ENCODE results near the gene MAML1. TPM values are rescaled to one million over a fixed set of nuclear protein-coding genes. Genes with fewer than 3 reads are reported as not detected.

The MAML1 gene
- total RNA-seq, 1 experiment from 2014 or later, result 10.6 TPM

DNA sequence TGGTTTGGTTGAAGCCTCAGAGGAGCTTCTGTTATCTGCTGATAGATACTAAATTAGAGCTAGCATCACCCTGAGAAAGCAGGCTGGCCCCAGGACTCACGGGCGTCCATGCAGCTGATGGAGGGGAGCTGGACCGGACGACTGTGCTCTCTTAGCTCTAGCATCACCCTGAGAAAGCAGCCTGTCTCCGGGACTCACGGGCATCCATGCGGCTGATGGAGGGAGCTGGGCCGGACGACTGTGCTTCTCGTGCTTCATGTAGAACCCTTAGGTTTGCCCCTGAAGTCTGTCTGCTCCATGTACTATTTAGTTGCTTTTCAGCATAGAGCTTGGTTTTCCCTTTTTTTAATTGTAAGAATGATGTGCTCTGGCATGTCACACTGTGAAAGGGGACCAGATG, 44.8 kb downstream of the MAML1 start:
- Histone ChIP-seq H2AFZ (ENCODE audit: low read length) (no peak overlapping the region), H3K4me1 (ENCODE audit: insufficient read depth, low read length) (no peaks in the 10 kb centered on the region), H3K27ac (ENCODE audit: low read length) (no peak overlapping the region), H4K20me1 (ENCODE audit: low read length) (no peaks in the 10 kb centered on the region), H3K4me3 (ENCODE audit: low read length) (no peak overlapping the region), H3K79me2 (ENCODE audit: low read length) (no peaks in the 10 kb centered on the region), H3K4me2 (ENCODE audit: low read length) (no peak overlapping the region), H3K9me3 (ENCODE audit: low read length) (no peaks in the 10 kb centered on the region), H3F3A (ENCODE audit: low read length, unreplicated experiment) (no peaks in the 10 kb centered on the region), H3K27me3 (ENCODE audit: low read length) (no peaks in the 10 kb centered on the region), H3K9ac (ENCODE audit: low read length) (no peak overlapping the region), H3K9me2 (replicated peaks; ENCODE audit: low read length) (no peaks in the 10 kb centered on the region), H3K36me3 (ENCODE audit: low read depth, low read length) (peaks cover under 1% of the 10 kb centered on the region; the same call in 1 of the 2 replicates)
- DNase-seq (no peak), ATAC-seq (no peak)
- intact Hi-C loops (cut with micrococcal nuclease), result no loop called here
- TF ChIP-seq EZH2phosphoT487 (IDR thresholded peaks at IDR 0.05; ENCODE audit: borderline replicate concordance, low read length) (no peak), EZH2 (IDR thresholded peaks at IDR 0.05; ENCODE audit: low read length, unreplicated experiment) (no peak)
- TF ChIP-seq, protein P1, sequence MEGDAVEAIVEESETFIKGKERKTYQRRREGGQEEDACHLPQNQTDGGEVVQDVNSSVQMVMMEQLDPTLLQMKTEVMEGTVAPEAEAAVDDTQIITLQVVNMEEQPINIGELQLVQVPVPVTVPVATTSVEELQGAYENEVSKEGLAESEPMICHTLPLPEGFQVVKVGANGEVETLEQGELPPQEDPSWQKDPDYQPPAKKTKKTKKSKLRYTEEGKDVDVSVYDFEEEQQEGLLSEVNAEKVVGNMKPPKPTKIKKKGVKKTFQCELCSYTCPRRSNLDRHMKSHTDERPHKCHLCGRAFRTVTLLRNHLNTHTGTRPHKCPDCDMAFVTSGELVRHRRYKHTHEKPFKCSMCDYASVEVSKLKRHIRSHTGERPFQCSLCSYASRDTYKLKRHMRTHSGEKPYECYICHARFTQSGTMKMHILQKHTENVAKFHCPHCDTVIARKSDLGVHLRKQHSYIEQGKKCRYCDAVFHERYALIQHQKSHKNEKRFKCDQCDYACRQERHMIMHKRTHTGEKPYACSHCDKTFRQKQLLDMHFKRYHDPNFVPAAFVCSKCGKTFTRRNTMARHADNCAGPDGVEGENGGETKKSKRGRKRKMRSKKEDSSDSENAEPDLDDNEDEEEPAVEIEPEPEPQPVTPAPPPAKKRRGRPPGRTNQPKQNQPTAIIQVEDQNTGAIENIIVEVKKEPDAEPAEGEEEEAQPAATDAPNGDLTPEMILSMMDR (conservative IDR thresholded peaks at IDR 0.05; ENCODE audit: low read depth, low read length), result no peak
- ChIA-PET CTCF (no interaction called here), POLR2A (ENCODE audit: unreplicated experiment) (no interaction called here)
- BruUV-seq (replicated peaks), result no TSS peak

DNA sequence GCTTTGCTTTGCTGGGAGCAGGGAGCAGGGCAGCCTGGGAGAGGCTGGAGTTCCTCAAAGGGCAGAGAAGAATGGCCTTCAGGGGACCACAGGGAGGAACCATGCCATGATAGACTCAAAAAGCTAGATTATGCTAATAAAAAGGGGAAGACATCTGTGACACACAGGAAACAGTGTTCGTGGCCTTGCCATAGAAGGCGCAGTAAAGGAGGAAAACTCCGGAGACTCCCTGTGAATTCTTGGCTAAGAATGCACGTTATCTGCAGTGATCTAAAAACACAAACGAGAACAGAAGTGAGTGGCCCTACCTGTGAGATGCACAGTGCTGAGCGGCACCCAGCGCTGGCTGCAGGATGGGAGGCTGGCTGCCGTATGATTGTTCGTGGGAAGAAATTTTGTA, 45.3 kb downstream of the MAML1 start:
- TF ChIP-seq EZH2 (IDR thresholded peaks at IDR 0.05; ENCODE audit: low read length, unreplicated experiment), result no peak
- TF ChIP-seq EZH2phosphoT487 (IDR thresholded peaks at IDR 0.05; ENCODE audit: borderline replicate concordance, low read length), result no peak
- TF ChIP-seq, protein P1 (conservative IDR thresholded peaks at IDR 0.05; ENCODE audit: low read depth, low read length), result no peak
- H3K4me1 ChIP-seq (ENCODE audit: insufficient read depth, low read length), result no peaks in the 10 kb centered on the region
- DNase-seq (no peak), ATAC-seq (no peak)
- BruUV-seq (replicated peaks), result no TSS peak
- H4K20me1 ChIP-seq (ENCODE audit: low read length), result no peaks in the 10 kb centered on the region
- H3K79me2 ChIP-seq (ENCODE audit: low read length), result no peaks in the 10 kb centered on the region
- H3K4me3 ChIP-seq (ENCODE audit: low read length), result no peak overlapping the region
- H3K9me2 ChIP-seq (replicated peaks; ENCODE audit: low read length), result no peaks in the 10 kb centered on the region
- H3K9ac ChIP-seq (ENCODE audit: low read length), result no peak overlapping the region
- no peaks in the 10 kb centered on the region; the same call in 1 of the 2 replicates for H3K36me3 ChIP-seq (ENCODE audit: low read depth, low read length)
- CTCF ChIA-PET, result no interaction called here
- no peak overlapping the region for H3K4me2 ChIP-seq (ENCODE audit: low read length)
- H3K9me3 ChIP-seq (ENCODE audit: low read length), result no peaks in the 10 kb centered on the region
- POLR2A ChIA-PET (ENCODE audit: unreplicated experiment), result no interaction called here
- no peaks in the 10 kb centered on the region for H3K27me3 ChIP-seq (ENCODE audit: low read length)
- no peak overlapping the region for H3K27ac ChIP-seq (ENCODE audit: low read length)
- intact Hi-C loops (cut with micrococcal nuclease), result no loop called here
- no peak overlapping the region for H2AFZ ChIP-seq (ENCODE audit: low read length)
- H3F3A ChIP-seq (ENCODE audit: low read length, unreplicated experiment), result no peaks in the 10 kb centered on the region

DNA sequence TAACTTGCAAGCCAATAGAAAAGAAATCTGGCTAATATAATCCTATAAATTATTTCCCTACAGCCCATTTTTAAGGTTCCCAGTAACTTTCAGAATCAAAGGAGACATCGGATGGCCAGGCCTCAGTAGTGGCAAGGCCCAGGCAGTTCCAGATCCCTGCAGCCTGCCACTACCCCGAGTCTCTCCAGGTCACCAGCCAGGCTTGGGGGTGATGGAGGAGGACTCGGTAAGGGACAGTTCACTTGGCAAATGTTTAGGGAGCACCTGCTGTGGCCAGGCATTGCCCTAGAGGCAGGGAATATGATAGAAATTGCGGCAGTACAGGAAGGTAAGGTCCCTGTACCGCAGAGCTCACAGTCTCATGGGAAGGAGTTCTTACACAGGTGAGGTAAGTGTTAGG, 46.0 kb downstream of the MAML1 start:
- Histone ChIP-seq H3K4me2 (ENCODE audit: low read length) (no peak overlapping the region), H3K36me3 (ENCODE audit: low read depth, low read length) (no peaks in the 10 kb centered on the region; the same call in 1 of the 2 replicates), H3K9me3 (ENCODE audit: low read length) (no peaks in the 10 kb centered on the region), H3K4me1 (ENCODE audit: insufficient read depth, low read length) (no peaks in the 10 kb centered on the region), H4K20me1 (ENCODE audit: low read length) (no peaks in the 10 kb centered on the region), H3K27me3 (ENCODE audit: low read length) (no peaks in the 10 kb centered on the region), H3K27ac (ENCODE audit: low read length) (no peak overlapping the region), H3K4me3 (ENCODE audit: low read length) (no peak overlapping the region), H3K9ac (ENCODE audit: low read length) (no peak overlapping the region), H2AFZ (ENCODE audit: low read length) (no peak overlapping the region), H3K79me2 (ENCODE audit: low read length) (no peaks in the 10 kb centered on the region), H3K9me2 (replicated peaks; ENCODE audit: low read length) (no peaks in the 10 kb centered on the region), H3F3A (ENCODE audit: low read length, unreplicated experiment) (no peaks in the 10 kb centered on the region)
- POLR2A ChIA-PET (ENCODE audit: unreplicated experiment), result no interaction called here
- intact Hi-C loops (cut with micrococcal nuclease), result no loop called here
- CTCF ChIA-PET, result no interaction called here
- TF ChIP-seq EZH2 (IDR thresholded peaks at IDR 0.05; ENCODE audit: low read length, unreplicated experiment) (no peak), EZH2phosphoT487 (IDR thresholded peaks at IDR 0.05; ENCODE audit: borderline replicate concordance, low read length) (no peak)
- TF ChIP-seq, protein P1 (conservative IDR thresholded peaks at IDR 0.05; ENCODE audit: low read depth, low read length), result no peak
- DNase-seq (no peak), ATAC-seq (no peak)
- BruUV-seq (replicated peaks), result no TSS peak
